HepG2 (cell line): ENCODE measurements around the gene PTGDR. TPM values are rescaled to one million over a fixed set of nuclear protein-coding genes. Genes with fewer than 3 reads are reported as not detected.

ENCODE experiments used
- ATAC-seq: fragments of 200-7000 bp; cut with Tn5 transposase; 3 replicates; pipeline ENCODE4 v1.9.1; 2020; ENCODE audit warnings: mild to moderate bottlenecking, moderate library complexity
- BruUV-seq: library from RNA; stranded (reverse); fragments of 400-500 nt; replicated peaks from 2 replicates; lab custom pipeline; 2021; lab: Mats Ljungman, UMichigan
- CTCF ChIA-PET: fragments of 300-600 bp; formaldehyde crosslinking; extraction: SDS; loops from one replicate; lab custom pipeline; 2021; ENCODE audit warnings: low total read pairs, inconsistent platforms, low intra/inter-chr PET ratio; lab: Yijun Ruan, JAX
- POLR2A ChIA-PET: fragments of 350-600 bp; sonication (Branson Sonifier 250); formaldehyde crosslinking; loops from one replicate; lab custom pipeline; 2020; ENCODE audit warnings: antibody characterized with exemption, inconsistent platforms; lab: Yijun Ruan, JAX
- DNase-seq: peaks from one replicate; pipeline ENCODE4 v3.0.0-alpha.2; 2015; ENCODE audit warnings: low spot score
- FAIRE-seq: peaks from 3 replicates; lab custom pipeline; 2011; peaks lifted over from hg19 to GRCh38; lab: Jason Lieb, UNC
- H2AFZ ChIP-seq: one replicate; pipeline ENCODE4 v1.6.1; 2011; ENCODE audit warnings: low read length, inconsistent platforms
- H3K27ac ChIP-seq: fragments of 300-600 bp; 3 replicates; pipeline ENCODE4 v1.8.0; 2011; ENCODE audit warnings: mixed run types, mild to moderate bottlenecking, mixed read lengths, low read length, inconsistent platforms; ENCODE audit not compliant: insufficient read depth; ENCODE audit errors: extremely low read length
- H3K27me3 ChIP-seq, 2 experiments: fragments of 200-600 bp in 1 of 2; 2 replicates in 1 of 2; 3 replicates in 1 of 2; pipeline versions ENCODE4 v1.6.0 to v1.8.0; 2011; ENCODE audit warnings: low read length in 2 of 2, mild to moderate bottlenecking in 2 of 2, moderate library complexity in 2 of 2, inconsistent platforms in 1 of 2; ENCODE audit not compliant: insufficient read depth in 2 of 2, control insufficient read depth in 1 of 2
- H3K36me3 ChIP-seq, 2 experiments: fragments of 200-600 bp in 1 of 2; replicated peaks in 1 of 2; 2 replicates in 1 of 2; 3 replicates in 1 of 2; pipeline versions ENCODE4 v1.5.1 to v1.8.0; 2011; ENCODE audit warnings: low read length in 2 of 2, inconsistent platforms in 1 of 2; ENCODE audit not compliant: insufficient read depth in 2 of 2, control insufficient read depth in 1 of 2
- H3K4me1 ChIP-seq: 2 replicates; pipeline ENCODE4 v1.5.1; 2012; ENCODE audit warnings: low read length, inconsistent platforms; ENCODE audit not compliant: insufficient read depth
- H3K4me2 ChIP-seq: 2 replicates; pipeline ENCODE4 v1.6.0; 2011; ENCODE audit warnings: low read depth, low read length, inconsistent platforms
- H3K4me3 ChIP-seq, 3 experiments: fragments of 200-600 bp in 1 of 3; sonication (generic), shearing (Covaris generic) in 1 of 3; replicated peaks in 1 of 3; 2 replicates each; pipeline ENCODE4 v1.5.1; 2011 to 2016; ENCODE audit warnings: low read length in 3 of 3, inconsistent platforms in 2 of 3, low read depth in 2 of 3, mild to moderate bottlenecking in 2 of 3, control low read depth in 1 of 3, mixed read lengths in 1 of 3; ENCODE audit not compliant: insufficient read depth in 1 of 3
- H3K79me2 ChIP-seq: one replicate; pipeline ENCODE4 v1.6.1; 2011; ENCODE audit warnings: low read length, inconsistent platforms; ENCODE audit not compliant: insufficient read depth
- H3K9ac ChIP-seq: 2 replicates; pipeline ENCODE4 v1.6.0; 2011; ENCODE audit warnings: mild to moderate bottlenecking, low read depth, low read length, inconsistent platforms; ENCODE audit not compliant: insufficient read depth
- H3K9me3 ChIP-seq: 2 replicates; pipeline ENCODE4 v1.5.1; 2012; ENCODE audit warnings: mild to moderate bottlenecking, low read length
- H4K20me1 ChIP-seq: 2 replicates; pipeline ENCODE4 v1.6.0; 2011; ENCODE audit warnings: inconsistent platforms, mild to moderate bottlenecking, low read length, moderate library complexity; ENCODE audit not compliant: insufficient read depth
- JUND ChIP-seq: sonication (generic); formaldehyde crosslinking; IDR thresholded peaks from 2 replicates; pipeline ENCODE4 v1.8.0; 2022; ENCODE audit warnings: mild to moderate bottlenecking, missing genetic modification reagents
- KLF16 ChIP-seq, 2 experiments: sonication (generic) in 1 of 2; formaldehyde crosslinking in 1 of 2; IDR thresholded peaks; 2 replicates each; pipeline versions ENCODE4 v1.6.1 to v1.8.0; 2016 to 2023; ENCODE audit warnings: missing genetic modification reagents in 2 of 2, missing compliant biosample characterization in 1 of 2
- MED1 ChIP-seq: sonication (generic); formaldehyde crosslinking; IDR thresholded peaks from 2 replicates; pipeline ENCODE4 v1.4.0; 2020; ENCODE audit warnings: missing genetic modification reagents
- MEIS1 ChIP-seq: sonication (generic); formaldehyde crosslinking; IDR thresholded peaks from 2 replicates; pipeline ENCODE4 v1.9.0; 2021; ENCODE audit warnings: mild to moderate bottlenecking, missing genetic modification reagents, moderate library complexity, borderline replicate concordance
- MXD4 ChIP-seq: IDR thresholded peaks from 2 replicates; pipeline ENCODE4 v1.6.1; 2016; ENCODE audit warnings: mild to moderate bottlenecking, missing biosample characterization, missing genetic modification reagents
- PCBP1 ChIP-seq: fragments of 200-400 bp; formaldehyde crosslinking; IDR thresholded peaks from 2 replicates; pipeline ENCODE4 v1.6.1; 2017; ENCODE audit warnings: mild to moderate bottlenecking, low read depth, low read length, borderline replicate concordance
- SMAD1 ChIP-seq: sonication (generic); formaldehyde crosslinking; IDR thresholded peaks from 2 replicates; pipeline ENCODE4 v1.4.0; 2020; ENCODE audit warnings: missing genetic modification reagents, low read depth, mild to moderate bottlenecking, borderline replicate concordance
- STAG1 ChIP-seq: sonication (generic); formaldehyde crosslinking; IDR thresholded peaks from 2 replicates; pipeline ENCODE4 v1.4.0; 2020; ENCODE audit warnings: missing genetic modification reagents
- ZFP36 ChIP-seq: fragments of 150-350 bp; IDR thresholded peaks from 2 replicates; pipeline ENCODE4 v1.6.1; 2018; ENCODE audit warnings: borderline replicate concordance, low read length, low read depth; ENCODE audit not compliant: partially characterized antibody
- ZNF768 ChIP-seq: sonication (generic); formaldehyde crosslinking; IDR thresholded peaks from 2 replicates; pipeline ENCODE4 v1.4.0; 2020; ENCODE audit warnings: missing genetic modification reagents
- WGBS: methylation state at CpG from one replicate; pipeline ENCODE4 v1.1.6; 2017; ENCODE audit warnings: low lambda C conversion rate; 5-methylcytosine and 5-hydroxymethylcytosine counted together
- in situ Hi-C: cut with HindIII; loops from 2 replicates; pipeline ENCODE4 v1.10.0; 2017; ENCODE audit warnings: low pct_unique_long_range_greater_than_20kb; ENCODE audit not compliant: extremely low pct_ligation_motif_present
- intact Hi-C: fragments of 100-400 bp; cut with micrococcal nuclease; formaldehyde crosslinking; loops from one replicate; pipeline ENCODE4 v1.10.0; 2022; ENCODE audit not compliant: unreplicated experiment
- polyA plus RNA-seq, 8 experiments: library from polyadenylated mRNA; depleted of rRNA in 3 of 8; stranded (reverse) in 7 of 8; unstranded in 1 of 8; fragments of >200 nt; fragmentation: Illumina TruSeq in 4 of 8; extraction: Trizol in 4 of 8; gene quantifications; 2 replicates each; pipeline versions ENCODE4 v1.2.1 to v1.2.3, GENCODE V29; 2011 to 2016; ENCODE audit warnings: low read depth in 4 of 8, missing spikeins in 1 of 8, mixed read lengths in 1 of 8; ENCODE audit not compliant: insufficient read depth in 1 of 8
- total RNA-seq, 5 experiments: library from RNA; depleted of rRNA; stranded (reverse); fragments of >200 nt; fragmentation: Illumina TruSeq; extraction: Trizol; gene quantifications; 2 replicates each; pipeline ENCODE4 v1.2.3, GENCODE V29; 2016; ENCODE audit warnings: low read depth in 1 of 5
- TF ChIP-seq, protein P1 (sequence below): sonication (generic); formaldehyde crosslinking; conservative IDR thresholded peaks from 2 replicates; pipeline ENCODE4 v1.8.1; 2023; ENCODE audit warnings: missing genetic modification reagents

PTGDR gene
- total and polyA plus RNA-seq, 2 of the 13 experiments (the other 11 are each of a cell fraction or from before 2014, with no cell fraction given), result not detected

GRCh38 chr14:52315355-52315718, 47.8 kb downstream of the PTGDR start:
- no peaks in the 10 kb centered on the region for H4K20me1 ChIP-seq
- no peak for FAIRE-seq
- H3K9ac ChIP-seq, result no peak overlapping the region
- H3K27me3 ChIP-seq, result no peaks in the 10 kb centered on the region; a peak in 1 of 5 replicates
- H3K79me2 ChIP-seq, result no peaks in the 10 kb centered on the region
- no peak overlapping the region for H2AFZ ChIP-seq
- H3K9me3 ChIP-seq, result no peaks in the 10 kb centered on the region
- BruUV-seq, result no TSS peak
- H3K4me3 ChIP-seq, result no peak overlapping the region
- no peak overlapping the region for H3K27ac ChIP-seq
- 62% methylated on average over 11 of the region's 11 CpGs for WGBS
- no peak for DNase-seq
- H3K4me1 ChIP-seq, result no peaks in the 10 kb centered on the region
- ChIA-PET POLR2A (no interaction called here), CTCF (no interaction called here)
- H3K36me3 ChIP-seq, result no peaks in the 10 kb centered on the region
- H3K4me2 ChIP-seq, result no peak overlapping the region
- TF ChIP-seq MED1 (CRISPR knock-in tag), result no peak
- TF ChIP-seq PCBP1, result no peak
- TF ChIP-seq KLF16 (CRISPR knock-in tag; IDR thresholded peaks at IDR 0.05), result no peak
- TF ChIP-seq MEIS1 (CRISPR knock-in tag), result no peak
- TF ChIP-seq SMAD1 (CRISPR knock-in tag), result no peak
- no peak for TF ChIP-seq MXD4
- TF ChIP-seq ZFP36, result no peak
- no peak for TF ChIP-seq ZNF768 (CRISPR knock-in tag)
- TF ChIP-seq STAG1 (CRISPR knock-in tag), result no peak
- TF ChIP-seq JUND, result no peak
- TF ChIP-seq, protein P1, sequence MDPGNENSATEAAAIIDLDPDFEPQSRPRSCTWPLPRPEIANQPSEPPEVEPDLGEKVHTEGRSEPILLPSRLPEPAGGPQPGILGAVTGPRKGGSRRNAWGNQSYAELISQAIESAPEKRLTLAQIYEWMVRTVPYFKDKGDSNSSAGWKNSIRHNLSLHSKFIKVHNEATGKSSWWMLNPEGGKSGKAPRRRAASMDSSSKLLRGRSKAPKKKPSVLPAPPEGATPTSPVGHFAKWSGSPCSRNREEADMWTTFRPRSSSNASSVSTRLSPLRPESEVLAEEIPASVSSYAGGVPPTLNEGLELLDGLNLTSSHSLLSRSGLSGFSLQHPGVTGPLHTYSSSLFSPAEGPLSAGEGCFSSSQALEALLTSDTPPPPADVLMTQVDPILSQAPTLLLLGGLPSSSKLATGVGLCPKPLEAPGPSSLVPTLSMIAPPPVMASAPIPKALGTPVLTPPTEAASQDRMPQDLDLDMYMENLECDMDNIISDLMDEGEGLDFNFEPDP, result no peak
- intact Hi-C loops, result no loop called here
- in situ Hi-C loops, result no loop called here
- ATAC-seq, result no peak
